Activated naive CD4-positive, alpha-beta T cell treated with anti-CD3 and anti-CD28 coated beads, Interleukin-2, amount 10 ng/mL, durations not matched to agents 7 days and 5 days (primary cell): ENCODE data around the gene ITGA11.
A peak's percentile ranks its signal among the peaks of the same experiment; 100 is the strongest.

Experiments
- CTCF ChIA-PET: fragments of 350-600 bp; sonication (Branson Sonifier 250); formaldehyde crosslinking; loops from one replicate; lab custom pipeline; 2021; ENCODE audit warnings: antibody characterized with exemption; lab: Charles Lee
- DNase-seq: peaks from one replicate; pipeline ENCODE4 v3.0.0-alpha.2; 2020
- H3K27ac Mint-ChIP-seq: one replicate; pipeline ENCODE4 v1.8.0; 2021; ENCODE audit warnings: mild to moderate bottlenecking, moderate library complexity, mixed read lengths
- H3K27me3 Mint-ChIP-seq: one replicate; pipeline ENCODE4 v1.8.0; 2021; ENCODE audit warnings: mild to moderate bottlenecking, mixed read lengths
- H3K36me3 Mint-ChIP-seq: one replicate; pipeline ENCODE4 v1.8.0; 2021; ENCODE audit warnings: mixed read lengths
- H3K4me1 Mint-ChIP-seq: one replicate; pipeline ENCODE4 v1.8.0; 2021; ENCODE audit warnings: mixed read lengths
- H3K4me3 Mint-ChIP-seq: one replicate; pipeline ENCODE4 v1.8.0; 2021; ENCODE audit warnings: mild to moderate bottlenecking, moderate library complexity, mixed read lengths
- H3K9me3 Mint-ChIP-seq: one replicate; pipeline ENCODE4 v1.8.0; 2021; ENCODE audit warnings: mixed read lengths

ITGA11 gene

GRCh38 chr15:68284616-68285258 lies 147.2 kb downstream of the ITGA11 start:
- CTCF ChIA-PET: no interaction called here
- Mint-ChIP-seq H3K27me3 (no peaks in the 10 kb centered on the region), H3K9me3 (no peaks in the 10 kb centered on the region), H3K4me3 (no peak overlapping the region), H3K4me1 (peaks cover 56% of the 10 kb centered on the region), H3K36me3 (peaks cover 46% of the 10 kb centered on the region), H3K27ac (no peak overlapping the region)
- no peak for DNase-seq

DNA sequence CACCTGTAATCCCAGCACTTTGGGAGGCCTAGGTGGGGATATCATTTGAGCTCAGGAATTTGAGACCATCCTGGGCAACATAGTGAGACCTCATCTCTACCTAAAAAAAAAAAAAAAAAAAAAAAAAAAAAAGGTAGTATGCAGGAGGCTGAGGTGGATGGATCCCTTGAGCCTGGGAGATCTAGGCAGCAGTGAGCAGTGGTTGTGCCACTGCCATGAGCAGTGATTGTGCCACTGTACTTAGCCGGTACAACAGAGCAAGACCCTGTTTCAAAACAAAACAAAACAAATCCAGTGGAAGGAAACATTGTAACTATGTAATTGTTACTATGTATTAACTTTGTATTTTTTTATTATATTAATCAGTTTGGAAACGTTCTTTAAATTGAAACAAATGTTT lies 148.6 kb downstream of the ITGA11 start:
- H3K36me3 Mint-ChIP-seq: peaks cover 43% of the 10 kb centered on the region
- H3K4me1 Mint-ChIP-seq: peaks cover 58% of the 10 kb centered on the region
- no peak overlapping the region for H3K27ac Mint-ChIP-seq
- H3K9me3 Mint-ChIP-seq: no peaks in the 10 kb centered on the region
- CTCF ChIA-PET: interaction anchor here (3.5 kb wide), 1 partner anchor 23 kb away, joined by 16 read pairs; no protein-coding TSS in a partner anchor
- H3K27me3 Mint-ChIP-seq: no peaks in the 10 kb centered on the region
- H3K4me3 Mint-ChIP-seq: no peak overlapping the region
- no peak for DNase-seq

DNA sequence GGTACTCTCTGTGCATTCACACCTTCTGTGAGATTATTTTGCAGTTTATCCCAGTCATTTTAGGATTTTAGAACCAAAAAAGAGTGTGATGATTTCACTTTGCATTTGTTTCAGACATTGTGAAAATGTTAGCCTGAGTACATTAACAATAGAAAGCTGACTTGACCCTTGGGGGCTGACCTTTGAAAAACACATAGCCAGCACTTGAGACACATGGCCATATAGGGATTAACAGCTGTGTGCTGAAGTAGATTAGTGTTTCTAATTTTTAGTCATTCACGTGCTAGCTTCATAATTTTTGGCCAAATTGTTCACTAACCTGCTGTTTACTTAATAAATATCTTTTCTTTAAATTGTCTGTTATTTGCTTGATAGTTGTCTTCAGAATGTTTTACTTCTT lies 151.0 kb downstream of the ITGA11 start:
- CTCF ChIA-PET: interaction anchor here (1.3 to 3.5 kb wide), 3 partner anchors 8 to 25 kb away, joined by 4 to 16 read pairs (median 6); no protein-coding TSS in a partner anchor
- Mint-ChIP-seq H3K36me3 (peaks cover 35% of the 10 kb centered on the region), H3K4me3 (peak overlapping the region; percentile 99), H3K27ac (no peak overlapping the region), H3K27me3 (no peaks in the 10 kb centered on the region), H3K4me1 (peaks cover 63% of the 10 kb centered on the region), H3K9me3 (no peaks in the 10 kb centered on the region)
- no peak for DNase-seq

DNA sequence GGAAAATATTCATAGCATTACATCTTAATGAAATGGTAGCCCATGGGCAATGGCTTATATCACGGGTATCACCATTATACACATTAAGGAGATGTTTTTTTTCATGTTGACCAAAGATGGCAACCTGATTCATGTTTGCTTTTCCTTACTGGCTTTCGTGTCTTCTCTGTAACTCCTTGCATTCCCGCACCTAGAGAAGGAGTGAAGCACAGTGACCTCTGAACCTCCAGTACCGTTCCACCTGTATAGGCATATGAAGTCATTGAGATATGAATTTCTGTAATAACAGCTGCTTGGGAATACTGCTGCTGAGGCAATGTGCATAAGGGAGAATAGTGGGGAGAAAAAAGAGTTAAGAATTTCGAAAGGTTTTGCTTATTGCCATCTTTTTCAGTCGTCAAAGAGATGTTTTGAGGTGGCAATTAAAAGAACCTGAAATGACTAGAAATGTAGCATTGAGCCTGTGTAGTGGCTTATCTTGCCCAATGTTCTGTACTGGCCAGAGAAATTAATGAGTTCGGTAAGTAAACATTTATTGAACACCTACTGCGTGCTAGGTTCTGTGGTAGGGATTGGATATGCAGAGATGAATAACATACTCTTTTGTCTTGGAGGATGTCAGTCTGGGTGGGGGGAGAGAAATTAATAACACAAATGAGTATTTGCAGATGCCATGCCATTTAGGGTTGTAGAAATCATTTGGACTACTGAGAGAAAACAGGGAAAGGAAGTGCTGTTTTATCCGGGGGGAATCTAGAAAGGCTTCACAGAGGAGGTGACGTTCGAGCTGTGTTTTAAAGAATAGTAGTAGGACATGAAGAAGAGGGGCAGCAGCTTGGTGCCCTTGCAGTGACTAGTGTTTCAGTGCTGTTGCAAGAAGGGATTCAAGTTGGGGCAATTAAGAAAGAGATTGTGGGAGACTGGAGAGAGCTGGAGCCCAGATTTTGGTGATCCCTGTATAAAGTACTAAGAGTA lies 151.9 kb downstream of the ITGA11 start:
- CTCF ChIA-PET: interaction anchor here (1.2 to 3.5 kb wide), 5 partner anchors 9 to 27 kb away, joined by 4 to 16 read pairs (median 6); no protein-coding TSS in a partner anchor
- Mint-ChIP-seq H3K4me1 (peaks cover 58% of the 10 kb centered on the region), H3K27ac (no peak overlapping the region), H3K36me3 (peaks cover 28% of the 10 kb centered on the region), H3K9me3 (no peaks in the 10 kb centered on the region), H3K27me3 (no peaks in the 10 kb centered on the region), H3K4me3 (peak overlapping the region; percentile 99)
- no peak for DNase-seq

DNA sequence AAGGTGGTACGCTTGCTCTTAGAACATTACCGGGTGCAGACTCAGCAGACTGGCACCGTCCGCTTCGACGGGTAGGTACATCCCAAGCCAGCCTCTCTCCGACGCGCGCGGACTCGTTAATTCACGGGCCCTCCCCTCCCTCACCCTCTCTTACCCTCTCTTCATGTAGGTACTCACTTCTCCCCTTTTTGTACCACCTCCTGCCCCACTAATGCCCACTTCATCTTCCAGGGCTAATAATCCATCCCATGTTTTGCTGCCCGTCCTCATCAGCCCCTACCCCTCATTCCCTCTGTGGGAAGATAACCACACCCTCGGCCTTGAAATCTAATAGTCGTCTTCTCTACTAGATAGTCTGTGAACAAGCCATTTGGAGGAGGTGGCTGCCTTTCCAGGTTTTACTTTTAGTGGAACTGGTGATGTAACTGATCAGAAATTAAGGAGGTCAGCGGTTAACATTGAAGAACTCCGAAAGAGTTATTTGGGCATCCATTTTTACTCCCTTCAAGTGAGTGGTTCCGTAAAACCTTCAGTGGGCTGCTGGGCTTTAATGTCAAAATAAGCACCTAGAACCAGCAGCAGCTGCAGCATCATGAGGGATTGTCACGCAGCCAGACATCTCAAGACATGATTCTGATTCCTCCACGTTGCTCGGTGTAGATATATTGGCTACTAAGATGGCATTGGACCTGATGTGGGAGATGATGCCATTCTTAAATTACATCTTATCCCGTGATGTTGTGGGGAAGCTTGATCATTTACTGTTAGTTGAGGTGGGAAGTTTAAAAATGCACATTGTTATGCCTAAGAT lies 153.2 kb downstream of the ITGA11 start:
- peaks cover 51% of the 10 kb centered on the region for H3K4me1 Mint-ChIP-seq
- no peaks in the 10 kb centered on the region for H3K9me3 Mint-ChIP-seq
- DNase-seq: no peak
- CTCF ChIA-PET: interaction anchor here (1.2 to 1.6 kb wide), 3 partner anchors 12 to 27 kb away, joined by 3 to 6 read pairs (median 5); no protein-coding TSS in a partner anchor
- H3K27me3 Mint-ChIP-seq: no peaks in the 10 kb centered on the region
- peak overlapping the region; percentile 99 for H3K4me3 Mint-ChIP-seq
- H3K36me3 Mint-ChIP-seq: peaks cover 21% of the 10 kb centered on the region
- H3K27ac Mint-ChIP-seq: peak overlapping the region; percentile 96

- peaks cover 21% of the 10 kb centered on the region for H3K36me3 Mint-ChIP-seq
- H3K27me3 Mint-ChIP-seq: peaks cover 3% of the 10 kb centered on the region
- no peak for DNase-seq
- CTCF ChIA-PET: interaction anchor here (1.2 to 1.6 kb wide), 3 partner anchors 13 to 28 kb away, joined by 3 to 5 read pairs (median 3); no protein-coding TSS in a partner anchor
- peak overlapping the region; percentile 96 for H3K27ac Mint-ChIP-seq
- H3K9me3 Mint-ChIP-seq: no peaks in the 10 kb centered on the region
- H3K4me1 Mint-ChIP-seq: peaks cover 51% of the 10 kb centered on the region
- H3K4me3 Mint-ChIP-seq: peak overlapping the region; percentile 99
Observed at GRCh38 chr15:68278345-68278594, 153.7 kb downstream of the ITGA11 start.

- peak; percentile 90 for DNase-seq
- Mint-ChIP-seq H3K36me3 (peaks cover 21% of the 10 kb centered on the region), H3K27ac (peak within 1 kb of the TSS; percentile 96), H3K27me3 (peaks cover 3% of the 10 kb centered on the region), H3K9me3 (no peaks in the 10 kb centered on the region), H3K4me1 (peaks cover 51% of the 10 kb centered on the region), H3K4me3 (peak within 1 kb of the TSS; percentile 99)
- CTCF ChIA-PET: interaction anchor here (1.2 to 1.6 kb wide), 3 partner anchors 13 to 29 kb away, joined by 3 to 5 read pairs (median 3); no protein-coding TSS in a partner anchor
Observed at GRCh38 chr15:68277603-68278344, 154.2 kb downstream of the ITGA11 start, which contains the start of gene FEM1B. Gene FEM1B (plus strand): TSS chr15:68277745. CDS start chr15:68278418, 673 bp downstream.

DNA sequence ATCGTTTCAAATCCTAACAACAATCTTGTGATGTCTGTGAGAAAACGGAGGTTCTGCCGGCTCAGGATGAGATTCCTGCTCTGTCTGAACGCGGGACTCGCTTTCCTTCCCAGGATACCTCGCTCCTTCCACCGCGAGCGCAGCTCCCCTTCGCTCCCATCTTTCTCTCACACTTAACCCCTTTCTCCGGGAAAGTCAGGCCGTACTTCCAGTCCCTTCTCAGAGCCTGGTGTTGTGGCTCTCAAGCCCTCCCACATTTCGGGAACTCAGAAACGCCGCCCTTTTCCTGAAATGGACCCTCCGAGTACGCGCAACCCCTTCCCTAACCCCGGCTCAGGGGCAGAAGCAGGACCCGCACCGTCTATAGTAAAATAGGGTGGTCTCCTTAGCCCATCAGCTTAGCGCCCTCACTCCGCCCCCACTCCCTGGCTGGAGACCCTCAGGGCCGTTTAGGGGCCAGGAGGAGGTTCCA lies 154.8 kb downstream of the ITGA11 start:
- H3K27me3 Mint-ChIP-seq: peaks cover 5% of the 10 kb centered on the region
- DNase-seq: no peak
- peaks cover 50% of the 10 kb centered on the region for H3K4me1 Mint-ChIP-seq
- CTCF ChIA-PET: interaction anchor here (1.2 to 1.6 kb wide), 3 partner anchors 14 to 29 kb away, joined by 3 to 5 read pairs (median 3); no protein-coding TSS in a partner anchor
- H3K4me3 Mint-ChIP-seq: peak overlapping the region; percentile 99
- H3K36me3 Mint-ChIP-seq: peaks cover 21% of the 10 kb centered on the region
- peak overlapping the region; percentile 96 for H3K27ac Mint-ChIP-seq
- H3K9me3 Mint-ChIP-seq: no peaks in the 10 kb centered on the region

- peak overlapping the region; percentile 99 for H3K4me3 Mint-ChIP-seq
- CTCF ChIA-PET: interaction anchor here (2.9 kb wide), 1 partner anchor 23 kb away, joined by 15 read pairs; no protein-coding TSS in a partner anchor
Observed at GRCh38 chr15:68276668-68277067, 155.3 kb downstream of the ITGA11 start.

DNA sequence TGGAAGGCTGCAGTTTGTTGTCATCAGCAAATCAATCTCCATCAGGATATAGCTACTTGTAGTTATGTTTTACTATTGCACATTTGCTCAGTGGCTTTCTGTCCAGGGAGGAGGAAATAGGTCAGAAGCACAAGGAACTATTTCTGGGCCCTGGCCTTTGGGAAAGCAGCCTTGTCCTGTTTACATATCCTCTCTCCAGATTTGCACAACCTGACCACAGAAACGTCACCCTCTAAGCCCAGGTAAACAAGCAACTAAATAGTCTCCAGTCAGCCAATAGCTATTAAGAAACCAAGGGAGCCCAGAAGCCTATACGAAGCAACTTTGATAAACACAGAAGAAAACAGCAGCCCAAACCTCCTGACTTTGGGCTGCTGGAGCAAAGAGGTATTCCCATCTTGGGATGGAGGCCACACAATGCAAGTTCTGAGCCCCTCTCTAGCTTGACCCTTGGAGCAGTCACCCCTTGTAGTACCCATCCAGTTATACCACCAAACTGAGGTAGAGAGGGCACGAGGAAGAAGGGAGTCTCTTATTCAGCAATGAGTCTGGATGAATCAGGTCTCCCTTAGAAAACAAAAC lies 156.7 kb downstream of the ITGA11 start:
- CTCF ChIA-PET: interaction anchor here (2.9 kb wide), 1 partner anchor 22 kb away, joined by 15 read pairs; no protein-coding TSS in a partner anchor
- Mint-ChIP-seq H3K27me3 (peaks cover 14% of the 10 kb centered on the region), H3K4me1 (peaks cover 31% of the 10 kb centered on the region), H3K36me3 (peaks cover 10% of the 10 kb centered on the region), H3K9me3 (no peaks in the 10 kb centered on the region), H3K4me3 (peak overlapping the region; percentile 17), H3K27ac (no peak overlapping the region)
- DNase-seq: no peak

More at GRCh38 chr15:68276668-68277067, 155.3 kb downstream of the ITGA11 start:
- peaks cover 45% of the 10 kb centered on the region for H3K4me1 Mint-ChIP-seq
- DNase-seq: no peak
- peak overlapping the region; percentile 96 for H3K27ac Mint-ChIP-seq
- H3K27me3 Mint-ChIP-seq: peaks cover 10% of the 10 kb centered on the region
- no peaks in the 10 kb centered on the region for H3K9me3 Mint-ChIP-seq
- peaks cover 16% of the 10 kb centered on the region for H3K36me3 Mint-ChIP-seq

- Mint-ChIP-seq H3K4me3 (no peak overlapping the region), H3K9me3 (no peaks in the 10 kb centered on the region), H3K4me1 (peaks cover 23% of the 10 kb centered on the region), H3K36me3 (peaks cover 5% of the 10 kb centered on the region), H3K27ac (no peak overlapping the region), H3K27me3 (peaks cover 21% of the 10 kb centered on the region)
- CTCF ChIA-PET: interaction anchor here (2.9 kb wide), 1 partner anchor 21 kb away, joined by 15 read pairs; no protein-coding TSS in a partner anchor
- no peak for DNase-seq
Observed at GRCh38 chr15:68274201-68274848, 157.6 kb downstream of the ITGA11 start.

- Mint-ChIP-seq H3K4me3 (no peak overlapping the region), H3K27ac (no peak overlapping the region), H3K9me3 (no peaks in the 10 kb centered on the region), H3K27me3 (peaks cover 28% of the 10 kb centered on the region), H3K4me1 (peaks cover 17% of the 10 kb centered on the region), H3K36me3 (no peaks in the 10 kb centered on the region)
- DNase-seq: no peak
- CTCF ChIA-PET: interaction anchor here (1.1 kb wide), 1 partner anchor 34 kb away, joined by 4 read pairs; no protein-coding TSS in a partner anchor
Observed at GRCh38 chr15:68272721-68273271, 159.2 kb downstream of the ITGA11 start.
